Fibroblast of gingiva (primary cell): ENCODE data around the gene COQ2.

Experiments
- DNase-seq: peaks from one replicate; pipeline ENCODE4 v3.0.0-alpha.2; 2011; ENCODE audit warnings: low read depth

Gene COQ2

GRCh38 chr4:83216959-83217683, 67.5 kb downstream of the COQ2 start:
- DNase-seq = no peak

GRCh38 chr4:83214079-83214478, 70.5 kb downstream of the COQ2 start:
- DNase-seq = no peak
